HG03135 (cell line): ENCODE measurements around the gene PRKAG1.

Source experiments
- ATAC-seq: cut with Tn5 transposase; IDR thresholded peaks from one replicate; pipeline ENCODE4 v1.9.1; 2021; ENCODE audit warnings: mild to moderate bottlenecking, moderate library complexity; ENCODE audit not compliant: unreplicated experiment

PRKAG1 gene

DNA sequence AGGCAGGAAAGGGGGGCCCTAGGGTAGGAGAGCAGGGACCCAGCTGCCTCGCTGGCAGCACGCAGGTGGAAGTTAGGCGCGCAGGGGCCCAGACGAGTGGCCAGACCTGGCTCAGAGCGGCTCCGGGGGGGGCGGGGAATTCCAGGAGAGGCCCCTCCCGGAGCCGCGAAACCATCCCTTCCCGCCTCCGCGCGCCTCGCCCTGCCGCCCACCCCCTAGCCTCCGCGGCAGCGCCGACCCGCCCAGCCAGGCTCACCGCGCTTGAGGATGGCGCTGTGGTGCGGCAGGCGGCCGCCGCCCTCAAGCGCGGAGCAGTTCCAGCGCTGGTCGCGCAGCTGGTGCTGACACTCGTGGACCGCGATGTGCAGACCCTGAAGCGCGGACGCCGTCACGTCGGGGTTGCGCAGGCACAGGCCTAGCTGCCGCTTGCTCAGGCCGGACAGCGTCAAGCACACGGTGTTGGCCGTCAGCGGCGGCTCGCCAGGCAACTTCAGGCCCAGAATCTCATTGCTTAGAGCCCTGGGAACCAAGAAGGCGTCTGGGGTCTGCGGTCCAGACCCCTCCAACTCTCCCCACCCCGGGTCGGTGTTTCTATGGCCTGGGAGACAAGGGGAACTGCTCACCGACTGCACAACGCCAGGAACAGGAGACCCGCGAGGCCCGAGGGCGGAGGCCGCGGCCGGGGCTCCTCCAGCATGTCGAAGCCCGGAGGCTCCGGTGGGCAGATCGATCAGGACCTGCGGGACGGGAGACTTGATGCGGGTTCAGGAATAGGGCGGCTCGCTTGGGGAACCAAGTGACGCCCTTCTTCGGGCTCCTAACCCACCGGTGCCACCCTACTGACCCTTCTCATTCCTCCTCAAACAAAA, 48.5 kb downstream of the PRKAG1 start:
- ATAC-seq, result no peak

DNA sequence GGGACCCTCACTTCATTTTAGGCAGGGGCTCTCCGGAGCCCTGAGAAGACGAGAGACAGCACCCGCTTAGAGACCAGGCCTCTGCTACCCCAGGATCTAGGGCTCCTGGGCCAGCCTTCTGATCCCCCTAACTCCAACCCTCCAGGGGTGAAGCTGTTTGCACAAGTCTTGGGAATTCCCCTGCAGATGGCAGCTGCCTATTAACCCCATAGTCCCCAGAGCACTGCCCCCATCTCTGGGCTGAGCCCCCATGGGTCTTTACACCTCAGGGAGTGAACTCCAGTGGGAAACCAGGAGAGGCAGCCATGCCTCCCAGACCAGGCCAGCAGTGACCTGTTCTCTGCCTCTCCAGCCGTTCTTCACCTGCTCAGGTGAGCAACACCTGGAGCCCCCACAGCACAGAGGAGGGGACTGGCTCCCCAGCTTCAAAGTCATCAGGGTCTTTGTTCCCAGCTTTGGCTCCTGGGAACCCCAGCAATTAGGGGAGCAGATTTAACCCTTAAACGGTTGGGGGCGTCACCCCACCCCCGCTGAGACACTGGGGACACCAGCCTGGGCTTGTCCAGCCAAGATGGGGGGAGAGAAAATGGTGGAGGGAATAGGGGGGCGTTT, 49.3 kb downstream of the PRKAG1 start:
- ATAC-seq, result no peak

DNA sequence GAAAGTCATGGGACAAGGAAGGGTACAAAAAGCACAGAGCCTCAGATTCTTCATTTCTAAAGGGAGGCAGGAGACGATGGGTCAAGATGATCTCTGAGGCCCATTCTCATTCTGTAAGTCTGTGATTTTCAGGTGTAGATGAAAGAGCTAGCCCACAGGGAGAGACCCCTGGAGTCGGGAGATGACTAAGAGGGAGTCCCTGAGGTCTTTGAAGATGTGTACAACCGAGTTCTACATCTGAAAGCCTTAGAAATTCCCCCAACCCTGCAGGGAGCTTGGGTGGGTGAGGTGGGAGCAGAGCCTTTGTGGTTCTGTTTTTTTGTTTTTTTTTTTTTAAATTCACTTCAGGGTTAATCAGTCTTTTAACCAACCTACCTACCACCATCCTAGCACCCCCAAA, 50.1 kb downstream of the PRKAG1 start:
- ATAC-seq, result no peak

DNA sequence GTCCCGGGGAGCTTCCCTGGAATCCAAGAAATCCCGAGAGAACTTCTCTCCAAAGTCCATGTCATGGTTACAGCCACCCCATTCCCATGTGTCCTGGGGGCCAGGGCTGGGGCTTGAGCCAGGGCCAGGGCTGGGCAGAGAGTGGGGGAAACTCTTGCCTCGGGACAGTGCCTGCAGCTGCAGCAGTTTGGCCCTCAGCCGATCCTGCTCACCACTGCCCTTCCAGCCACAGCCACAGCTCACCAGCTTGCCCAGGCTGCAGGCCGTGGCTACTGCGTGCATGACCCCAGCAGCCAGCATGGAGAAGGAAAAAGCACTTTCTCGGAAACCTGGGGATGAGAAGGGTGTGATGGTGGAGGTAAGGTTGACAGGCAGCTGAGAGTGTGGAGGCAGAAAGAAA, 50.6 kb downstream of the PRKAG1 start:
- no peak for ATAC-seq

- no peak for ATAC-seq
Measured at GRCh38 chr12:48966177-48966895, 52.2 kb downstream of the PRKAG1 start.

GRCh38 chr12:48965298-48965838, 53.2 kb downstream of the PRKAG1 start:
- no peak for ATAC-seq

- ATAC-seq, result no peak
Measured at GRCh38 chr12:48961801-48962200, 56.8 kb downstream of the PRKAG1 start.

- ATAC-seq, result no peak
Measured at GRCh38 chr12:48961331-48961730, 57.2 kb downstream of the PRKAG1 start.

GRCh38 chr12:48960834-48961233, 57.7 kb downstream of the PRKAG1 start:
- ATAC-seq, result no peak

GRCh38 chr12:48958049-48958388, 60.6 kb downstream of the PRKAG1 start:
- no peak for ATAC-seq

DNA sequence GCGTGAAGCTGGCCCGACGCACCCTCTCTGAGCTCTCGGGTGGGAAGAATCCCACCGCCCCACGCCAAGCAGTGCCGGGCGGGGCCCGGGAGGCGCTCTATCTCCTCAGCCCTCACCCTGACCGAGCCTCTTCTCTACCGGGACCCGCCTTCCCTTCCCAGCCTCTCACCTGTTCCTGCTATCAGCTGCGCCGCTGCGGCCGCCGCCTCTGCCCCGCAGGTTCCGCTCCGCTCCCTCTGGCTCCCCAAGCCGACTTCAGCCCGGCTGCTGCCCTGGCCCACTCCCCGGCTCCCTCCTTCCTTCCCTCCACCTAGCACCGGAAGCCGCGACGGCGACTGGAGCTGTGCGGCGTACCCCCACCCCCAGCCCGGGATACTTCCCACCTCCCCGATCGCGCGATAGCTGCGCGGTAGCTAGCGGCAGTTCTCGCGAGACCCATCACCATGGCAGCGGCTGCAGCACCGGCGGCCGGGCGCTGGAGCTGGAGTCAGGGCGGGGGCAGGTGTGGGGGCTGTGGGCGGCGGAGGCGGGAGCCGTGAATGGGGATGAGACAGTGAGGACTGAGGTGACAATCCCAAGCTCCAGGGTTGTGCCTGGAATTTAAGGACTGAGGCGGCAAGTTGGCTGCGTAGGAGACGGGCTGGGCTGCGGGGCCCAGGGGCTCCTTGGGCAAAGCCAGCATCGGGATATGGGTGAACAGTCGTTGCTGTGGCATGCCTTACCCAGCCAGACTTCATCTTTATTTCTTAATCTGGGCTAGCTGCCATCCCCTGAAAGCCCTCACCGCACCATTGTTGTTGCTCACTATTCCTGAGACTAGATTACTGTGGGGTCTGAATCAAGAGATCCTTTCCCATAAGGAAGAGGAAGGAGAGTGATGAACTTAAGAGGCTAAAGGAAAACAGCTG, 61.2 kb downstream of the PRKAG1 start, which contains the start of gene ARF3:
TSS of gene ARF3 (minus strand) at position 347 of the 908 bp plus-strand sequence. CDS start 16,392 bp downstream, outside the sequence.
- ATAC-seq, result peak; percentile 83

GRCh38 chr12:48956279-48957140, 62.1 kb downstream of the PRKAG1 start:
- ATAC-seq, result peak; percentile 20

DNA sequence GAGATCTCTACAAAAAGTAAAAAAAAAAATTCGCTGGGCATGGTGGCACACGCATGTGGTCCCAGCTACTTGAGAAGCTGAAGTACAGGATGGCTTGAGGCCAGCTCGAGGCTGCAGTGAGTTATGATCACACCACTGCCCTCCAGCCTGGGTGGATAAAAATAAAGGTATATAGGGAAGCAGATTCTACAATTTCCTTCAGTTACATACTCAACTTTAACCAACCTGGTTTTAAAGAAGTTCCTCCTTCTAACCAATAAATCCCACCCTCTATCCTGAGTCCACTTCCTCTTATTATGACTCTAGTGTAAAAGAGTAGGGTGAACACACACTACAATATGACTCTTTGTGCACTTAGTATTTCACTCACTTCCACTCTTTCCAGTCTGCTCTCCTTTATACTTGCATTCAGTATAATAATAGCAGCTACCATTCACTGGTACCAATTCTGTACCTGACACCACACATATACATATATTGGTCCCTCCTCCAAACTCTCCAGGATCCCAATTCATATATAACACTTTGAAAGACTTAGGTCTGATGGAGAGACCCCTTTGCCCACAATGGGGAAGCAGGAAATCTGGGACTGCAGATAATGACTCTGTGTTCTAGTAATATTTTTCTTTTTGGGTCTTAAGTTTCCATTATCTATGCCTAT, 63.6 kb downstream of the PRKAG1 start:
- ATAC-seq, result no peak

DNA sequence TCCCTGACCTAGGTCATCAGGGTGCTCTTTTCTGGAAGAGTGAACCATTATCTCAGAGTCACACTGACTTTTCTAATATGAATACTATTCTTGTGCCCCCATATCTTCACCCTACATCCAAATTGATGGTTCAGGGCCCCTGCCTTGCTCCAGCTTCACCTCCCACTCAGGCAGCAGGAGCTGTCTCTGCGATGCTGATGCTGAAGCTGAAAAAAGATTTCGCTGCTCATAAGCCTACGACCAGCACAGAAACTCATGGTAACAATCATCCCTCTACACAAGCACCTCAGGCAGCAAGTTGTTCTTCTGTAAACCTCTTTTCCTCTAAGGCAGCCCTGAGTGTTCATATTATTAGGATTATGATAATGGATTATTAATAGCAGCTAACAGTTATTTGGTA, 64.5 kb downstream of the PRKAG1 start:
- ATAC-seq, result no peak

- no peak for ATAC-seq
Measured at GRCh38 chr12:48952691-48953090, 65.9 kb downstream of the PRKAG1 start.
